Effector memory CD8-positive, alpha-beta T cell (primary cell): Measurements from ENCODE around the gene SH3BP4.

ENCODE experiments used
- ATAC-seq: fragments of 150-1000 bp; cut with Tn5 transposase; replicated peaks from 2 replicates; pipeline ENCODE4 v1.10.0; 2021; ENCODE audit warnings: mild to moderate bottlenecking, moderate library complexity
- DNase-seq, 3 experiments: peaks; one replicate each; pipeline ENCODE4 v3.0.0; 2021
- H3K27ac Mint-ChIP-seq, 2 donors: one replicate each; pipeline ENCODE4 v1.8.0; 2022; ENCODE audit warnings: mild to moderate bottlenecking in 2 of 2, mixed read lengths in 2 of 2, moderate library complexity in 2 of 2
- H3K27me3 Mint-ChIP-seq, 2 donors: one replicate each; pipeline ENCODE4 v1.8.0; 2022; ENCODE audit warnings: mixed read lengths in 2 of 2
- H3K36me3 Mint-ChIP-seq: one replicate; pipeline ENCODE4 v1.8.0; 2022; ENCODE audit warnings: mild to moderate bottlenecking, moderate library complexity, mixed read lengths; ENCODE audit not compliant: insufficient read depth
- H3K4me1 Mint-ChIP-seq, 2 donors: one replicate each; pipeline ENCODE4 v1.8.0; 2022; ENCODE audit warnings: low read depth in 2 of 2, mixed read lengths in 2 of 2
- H3K4me3 Mint-ChIP-seq, 2 donors: one replicate each; pipeline ENCODE4 v1.8.0; 2022; ENCODE audit warnings: mild to moderate bottlenecking in 2 of 2, mixed read lengths in 2 of 2, moderate library complexity in 2 of 2
- H3K9me3 Mint-ChIP-seq, 2 donors: one replicate each; pipeline ENCODE4 v1.8.0; 2022; ENCODE audit warnings: mixed read lengths in 2 of 2

Gene SH3BP4

GRCh38 chr2:234952270-234953115, 676 bp downstream of the SH3BP4 start:
- no peak for ATAC-seq
- H3K4me1 Mint-ChIP-seq: no peaks in the 10 kb centered on the region

GRCh38 chr2:234953116-234954031, 1.6 kb downstream of the SH3BP4 start:
- no peaks in the 10 kb centered on the region for H3K9me3 Mint-ChIP-seq
- no peaks in the 10 kb centered on the region for H3K4me1 Mint-ChIP-seq
- no peak for ATAC-seq
- H3K4me3 Mint-ChIP-seq: peak overlapping the region; percentile 41 to 55
- H3K27ac Mint-ChIP-seq: no peak overlapping the region
- H3K36me3 Mint-ChIP-seq: no peaks in the 10 kb centered on the region
- no peak for DNase-seq
- peaks cover 73 to 86% of the 10 kb centered on the region in 2 donors for H3K27me3 Mint-ChIP-seq

More at GRCh38 chr2:234952270-234953115, 676 bp downstream of the SH3BP4 start:
- peaks cover 77 to 86% of the 10 kb centered on the region in 2 donors for H3K27me3 Mint-ChIP-seq
- H3K4me3 Mint-ChIP-seq: peak overlapping the region; percentile 41 to 42
- H3K27ac Mint-ChIP-seq: no peak overlapping the region
- H3K9me3 Mint-ChIP-seq: no peaks in the 10 kb centered on the region
- no peaks in the 10 kb centered on the region for H3K36me3 Mint-ChIP-seq
- no peak for DNase-seq

GRCh38 chr2:234954551-234954992, 2.8 kb downstream of the SH3BP4 start:
- H3K36me3 Mint-ChIP-seq: no peaks in the 10 kb centered on the region
- H3K27me3 Mint-ChIP-seq: peaks cover 61 to 83% of the 10 kb centered on the region in 2 donors
- DNase-seq: no peak
- H3K27ac Mint-ChIP-seq: no peak overlapping the region
- no peak overlapping the region for H3K4me3 Mint-ChIP-seq
- H3K4me1 Mint-ChIP-seq: no peaks in the 10 kb centered on the region
- no peaks in the 10 kb centered on the region for H3K9me3 Mint-ChIP-seq
- ATAC-seq: no peak

- ATAC-seq: no peak
- no peaks in the 10 kb centered on the region for H3K9me3 Mint-ChIP-seq
- H3K27me3 Mint-ChIP-seq: peaks cover 55 to 77% of the 10 kb centered on the region in 2 donors
- H3K4me3 Mint-ChIP-seq: no peak overlapping the region
- DNase-seq: no peak
- H3K4me1 Mint-ChIP-seq: no peaks in the 10 kb centered on the region
- no peak overlapping the region for H3K27ac Mint-ChIP-seq
- H3K36me3 Mint-ChIP-seq: no peaks in the 10 kb centered on the region
Observed at GRCh38 chr2:234955091-234955591, 3.3 kb downstream of the SH3BP4 start.

- Mint-ChIP-seq H3K4me1 (no peaks in the 10 kb centered on the region), H3K36me3 (no peaks in the 10 kb centered on the region), H3K9me3 (no peaks in the 10 kb centered on the region), H3K27me3 (peaks cover 46 to 68% of the 10 kb centered on the region in 2 donors), H3K4me3 (no peak overlapping the region), H3K27ac (no peak overlapping the region)
- ATAC-seq (no peak), DNase-seq (no peak)
Observed at GRCh38 chr2:234955971-234956509, 4.2 kb downstream of the SH3BP4 start.

DNA sequence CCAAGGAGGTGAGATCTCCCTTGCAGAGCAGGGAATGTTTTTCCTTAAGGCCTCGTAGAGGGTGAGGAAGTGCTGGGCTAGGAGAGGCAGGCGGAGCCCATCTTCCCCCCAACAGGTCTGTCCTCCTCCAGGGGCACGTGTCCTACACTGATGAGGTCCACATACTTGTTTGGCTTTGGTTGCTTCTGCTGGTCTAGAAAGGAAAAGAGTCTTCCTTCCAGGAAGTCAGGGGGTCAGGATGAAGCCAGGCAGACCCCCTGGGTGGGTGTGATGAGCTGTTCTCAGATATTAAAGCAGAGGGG, 6.0 kb downstream of the SH3BP4 start:
- no peak overlapping the region for H3K27ac Mint-ChIP-seq
- H3K27me3 Mint-ChIP-seq: peaks cover 40 to 62% of the 10 kb centered on the region in 2 donors
- ATAC-seq (no peak), DNase-seq (no peak)
- no peak overlapping the region for H3K4me3 Mint-ChIP-seq
- no peaks in the 10 kb centered on the region for H3K4me1 Mint-ChIP-seq
- H3K36me3 Mint-ChIP-seq: no peaks in the 10 kb centered on the region
- H3K9me3 Mint-ChIP-seq: no peaks in the 10 kb centered on the region

DNA sequence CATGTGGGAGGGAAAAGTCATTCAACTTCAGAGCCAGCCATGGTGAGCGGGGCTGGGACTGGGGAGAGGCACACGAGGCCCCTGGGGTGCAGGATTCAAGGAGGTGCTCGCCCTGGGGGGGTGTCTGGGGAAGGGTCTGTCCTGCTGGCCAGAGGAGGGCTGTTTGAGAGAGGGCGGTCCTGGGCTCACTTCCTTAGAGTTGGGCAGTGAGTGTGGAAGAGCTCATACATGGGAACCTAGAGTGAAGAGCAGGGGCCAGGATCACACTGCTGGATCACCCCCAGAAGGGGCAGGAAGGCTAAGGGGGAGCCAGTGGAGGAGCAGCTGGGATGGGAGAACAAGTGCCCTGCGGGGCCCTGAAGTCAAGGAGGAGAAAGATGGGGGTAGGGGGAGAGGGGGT, 6.5 kb downstream of the SH3BP4 start:
- no peak overlapping the region for H3K4me3 Mint-ChIP-seq
- H3K4me1 Mint-ChIP-seq: no peaks in the 10 kb centered on the region
- H3K9me3 Mint-ChIP-seq: no peaks in the 10 kb centered on the region
- no peaks in the 10 kb centered on the region for H3K36me3 Mint-ChIP-seq
- H3K27me3 Mint-ChIP-seq: peaks cover 35 to 57% of the 10 kb centered on the region in 2 donors
- H3K27ac Mint-ChIP-seq: no peak overlapping the region
- ATAC-seq (no peak), DNase-seq (no peak)

GRCh38 chr2:234958746-234959395, 7.1 kb downstream of the SH3BP4 start:
- Mint-ChIP-seq H3K27ac (no peak overlapping the region), H3K4me1 (no peaks in the 10 kb centered on the region), H3K27me3 (peaks cover 34 to 57% of the 10 kb centered on the region in 2 donors), H3K4me3 (no peak overlapping the region), H3K36me3 (no peaks in the 10 kb centered on the region), H3K9me3 (no peaks in the 10 kb centered on the region)
- ATAC-seq: no peak
- DNase-seq: no peak

DNA sequence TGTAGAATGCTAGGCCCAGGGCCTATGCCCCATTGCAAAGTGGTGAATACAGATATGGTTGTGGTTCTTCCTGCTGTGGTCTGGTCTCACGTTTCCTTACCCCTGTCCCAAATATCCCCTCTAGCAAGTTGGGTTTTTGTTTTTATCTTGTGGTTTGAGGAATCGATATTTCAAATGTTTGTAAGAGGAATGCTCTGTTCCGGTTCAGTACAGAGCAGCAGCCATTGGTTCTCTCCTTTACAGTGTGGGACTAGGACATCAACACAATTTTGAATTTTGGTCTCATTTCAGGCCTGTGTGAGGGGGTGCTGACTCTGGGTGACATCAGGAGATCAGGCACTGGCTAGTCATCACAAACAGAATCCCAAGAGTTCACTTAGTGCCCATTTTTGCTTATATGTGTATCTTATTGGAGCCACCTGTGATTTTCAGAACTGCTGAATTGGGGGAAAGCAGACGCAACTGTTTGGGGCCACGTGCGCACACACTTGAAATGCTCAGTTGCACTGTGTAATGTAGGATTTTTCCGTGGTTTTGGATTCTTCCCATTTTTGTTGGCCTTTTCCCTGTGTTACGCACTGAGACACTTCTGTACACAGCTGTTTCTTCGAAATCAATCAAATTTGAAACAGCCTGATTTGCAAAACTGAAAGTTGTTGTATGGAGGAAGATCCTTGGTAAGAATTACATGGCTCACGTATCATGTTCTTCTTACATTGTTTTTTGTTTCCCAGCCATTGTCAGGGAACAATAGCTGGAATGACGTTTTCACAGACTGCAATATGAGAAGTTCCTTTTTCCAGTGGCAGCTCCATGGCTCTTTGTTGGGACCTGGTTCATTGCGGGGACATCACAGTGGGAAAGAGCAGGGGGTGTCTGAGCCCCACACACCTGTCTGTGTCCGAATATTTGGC, 8.6 kb downstream of the SH3BP4 start:
- no peak for ATAC-seq
- no peak for DNase-seq

GRCh38 chr2:234961784-234962183, 10.0 kb downstream of the SH3BP4 start:
- H3K4me3 Mint-ChIP-seq: no peak overlapping the region
- H3K27ac Mint-ChIP-seq: no peak overlapping the region
- no peaks in the 10 kb centered on the region for H3K9me3 Mint-ChIP-seq
- no peak for ATAC-seq
- H3K4me1 Mint-ChIP-seq: no peaks in the 10 kb centered on the region
- peaks cover 14 to 52% of the 10 kb centered on the region in 2 donors for H3K27me3 Mint-ChIP-seq
- H3K36me3 Mint-ChIP-seq: no peaks in the 10 kb centered on the region
- DNase-seq: no peak

More for the DNA sequence above, 8.6 kb downstream of the SH3BP4 start:
- Mint-ChIP-seq H3K36me3 (no peaks in the 10 kb centered on the region), H3K27ac (no peak overlapping the region), H3K9me3 (no peaks in the 10 kb centered on the region), H3K27me3 (peaks cover 22 to 57% of the 10 kb centered on the region in 2 donors), H3K4me1 (no peaks in the 10 kb centered on the region), H3K4me3 (no peak overlapping the region)

- DNase-seq (no peak), ATAC-seq (no peak)
- peaks cover 16 to 50% of the 10 kb centered on the region in 2 donors for H3K27me3 Mint-ChIP-seq
- H3K36me3 Mint-ChIP-seq: no peaks in the 10 kb centered on the region
- H3K4me3 Mint-ChIP-seq: no peak overlapping the region
- H3K4me1 Mint-ChIP-seq: no peaks in the 10 kb centered on the region
- H3K9me3 Mint-ChIP-seq: no peaks in the 10 kb centered on the region
- H3K27ac Mint-ChIP-seq: no peak overlapping the region
Observed at GRCh38 chr2:234963773-234964615, 12.2 kb downstream of the SH3BP4 start.
